Subcutaneous abdominal adipose tissue (tissue), 5 donors: Measurements from ENCODE around the gene CSHL1.
"Not testable (repeated sequence)": the region's sequence is repeated elsewhere in the genome, so short reads cannot be mapped to it uniquely, and the experiment has no call there.

Experiments used
- H3K27ac ChIP-seq: one replicate; pipeline ENCODE4 v1.7.0; 2013; ENCODE audit warnings: low read depth, mild to moderate bottlenecking, inconsistent platforms, low read length, moderate library complexity
- H3K27me3 ChIP-seq, 5 donors: one replicate each; pipeline ENCODE4 v1.7.0; 2013; ENCODE audit warnings: low read length in 5 of 5, inconsistent platforms in 1 of 5; ENCODE audit not compliant: control insufficient read depth in 5 of 5, insufficient read depth in 4 of 5
- H3K36me3 ChIP-seq, 5 donors: one replicate each; pipeline ENCODE4 v1.7.0; 2013; ENCODE audit warnings: low read length in 5 of 5; ENCODE audit not compliant: control insufficient read depth in 5 of 5, insufficient read depth in 5 of 5
- H3K4me1 ChIP-seq, 5 donors: one replicate each; pipeline ENCODE4 v1.7.0; 2013; ENCODE audit warnings: low read length in 5 of 5, mild to moderate bottlenecking in 3 of 5, moderate library complexity in 1 of 5; ENCODE audit not compliant: control insufficient read depth in 5 of 5, insufficient read depth in 5 of 5
- H3K4me3 ChIP-seq, 5 donors: one replicate each; pipeline ENCODE4 v1.7.0; 2013; ENCODE audit warnings: low read length in 5 of 5, low read depth in 1 of 5
- H3K9ac ChIP-seq, 5 donors: one replicate each; pipeline ENCODE4 v1.7.0; 2013; ENCODE audit warnings: low read length in 5 of 5, mild to moderate bottlenecking in 4 of 5, moderate library complexity in 3 of 5
- H3K9me3 ChIP-seq, 5 donors: one replicate each; pipeline ENCODE4 v1.7.0; 2013; ENCODE audit warnings: low read length in 5 of 5; ENCODE audit not compliant: control insufficient read depth in 5 of 5
- donor health status: healthy.
- donor health status: healthy.
- donor health status: healthy.
- donor health status: healthy.
- donor health status: healthy.

CSHL1 gene

GRCh38 chr17:63930951-63931575, 20.0 kb upstream of the CSHL1 start:
- Histone ChIP-seq H3K9ac (no peak overlapping the region), H3K9me3 (no peaks in the 10 kb centered on the region), H3K27me3 (peaks cover 0 to 4% (median 0%) of the 10 kb centered on the region in 5 donors), H3K4me1 (peaks cover 0 to 34% (median 25%) of the 10 kb centered on the region in 5 donors), H3K4me3 (peak overlapping the region in 2 of 5 donors; percentile 17 to 40), H3K27ac (no peak overlapping the region), H3K36me3 (no peaks in the 10 kb centered on the region)

- H3K9me3 ChIP-seq: no peaks in the 10 kb centered on the region
- H3K36me3 ChIP-seq: no peaks in the 10 kb centered on the region
- H3K9ac ChIP-seq: peak overlapping the region in 1 of 5 donors; percentile 47
- peaks cover 0 to 34% (median 25%) of the 10 kb centered on the region in 5 donors for H3K4me1 ChIP-seq
- peak overlapping the region in 1 of 5 donors; percentile 40 for H3K4me3 ChIP-seq
- H3K27me3 ChIP-seq: peaks cover 0 to 4% (median 0%) of the 10 kb centered on the region in 5 donors
- no peak overlapping the region for H3K27ac ChIP-seq
Observed at GRCh38 chr17:63929860-63930766, 19.1 kb upstream of the CSHL1 start.

DNA sequence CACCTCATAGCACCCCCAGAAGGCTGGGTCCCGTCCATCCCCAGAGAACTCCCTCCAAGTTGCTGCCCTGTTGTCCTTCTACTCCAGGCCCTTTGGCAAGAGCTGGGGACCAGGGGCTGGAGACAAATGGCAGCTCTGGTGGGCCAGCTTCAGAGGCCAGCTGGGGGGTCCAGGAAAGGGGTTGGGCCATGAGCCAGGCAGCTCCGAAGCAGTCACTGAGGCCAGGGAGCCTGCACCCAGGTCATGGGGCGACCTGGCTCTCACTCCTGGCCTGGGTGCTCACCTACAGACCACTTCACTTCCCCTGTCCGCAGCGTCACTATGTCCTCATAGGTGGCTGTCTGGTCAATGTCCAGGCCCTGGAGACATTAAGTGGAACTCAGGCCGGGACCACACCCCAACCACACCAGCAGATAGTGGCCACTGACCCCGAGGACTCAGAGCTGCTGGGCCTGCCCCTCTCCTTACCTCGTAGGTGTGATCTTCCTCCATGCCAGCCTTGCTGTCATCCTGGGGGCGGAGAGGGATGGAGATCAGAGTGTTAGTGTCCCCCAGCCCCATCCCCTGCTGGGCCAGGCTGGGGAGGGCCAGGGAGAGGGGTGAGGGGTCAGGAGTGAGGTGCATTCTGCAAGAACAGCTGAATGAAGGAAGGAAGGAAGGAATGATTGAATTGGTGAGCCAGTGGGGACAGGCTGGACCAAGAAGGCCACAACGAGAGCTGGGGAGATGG, 18.1 kb upstream of the CSHL1 start:
- H3K9me3 ChIP-seq: no peaks in the 10 kb centered on the region
- no peak overlapping the region for H3K9ac ChIP-seq
- no peak overlapping the region for H3K27ac ChIP-seq

GRCh38 chr17:63928172-63928666, 17.2 kb upstream of the CSHL1 start:
- Histone ChIP-seq H3K9ac (no peak overlapping the region), H3K36me3 (no peaks in the 10 kb centered on the region), H3K27ac (no peak overlapping the region), H3K9me3 (no peaks in the 10 kb centered on the region), H3K27me3 (no peaks in the 10 kb centered on the region), H3K4me1 (peaks cover 0 to 34% (median 25%) of the 10 kb centered on the region in 5 donors), H3K4me3 (no peak overlapping the region)

More for the DNA sequence above, 18.1 kb upstream of the CSHL1 start:
- Histone ChIP-seq H3K27me3 (no peaks in the 10 kb centered on the region), H3K36me3 (no peaks in the 10 kb centered on the region), H3K4me1 (peaks cover 0 to 34% (median 25%) of the 10 kb centered on the region in 5 donors), H3K4me3 (no peak overlapping the region)

DNA sequence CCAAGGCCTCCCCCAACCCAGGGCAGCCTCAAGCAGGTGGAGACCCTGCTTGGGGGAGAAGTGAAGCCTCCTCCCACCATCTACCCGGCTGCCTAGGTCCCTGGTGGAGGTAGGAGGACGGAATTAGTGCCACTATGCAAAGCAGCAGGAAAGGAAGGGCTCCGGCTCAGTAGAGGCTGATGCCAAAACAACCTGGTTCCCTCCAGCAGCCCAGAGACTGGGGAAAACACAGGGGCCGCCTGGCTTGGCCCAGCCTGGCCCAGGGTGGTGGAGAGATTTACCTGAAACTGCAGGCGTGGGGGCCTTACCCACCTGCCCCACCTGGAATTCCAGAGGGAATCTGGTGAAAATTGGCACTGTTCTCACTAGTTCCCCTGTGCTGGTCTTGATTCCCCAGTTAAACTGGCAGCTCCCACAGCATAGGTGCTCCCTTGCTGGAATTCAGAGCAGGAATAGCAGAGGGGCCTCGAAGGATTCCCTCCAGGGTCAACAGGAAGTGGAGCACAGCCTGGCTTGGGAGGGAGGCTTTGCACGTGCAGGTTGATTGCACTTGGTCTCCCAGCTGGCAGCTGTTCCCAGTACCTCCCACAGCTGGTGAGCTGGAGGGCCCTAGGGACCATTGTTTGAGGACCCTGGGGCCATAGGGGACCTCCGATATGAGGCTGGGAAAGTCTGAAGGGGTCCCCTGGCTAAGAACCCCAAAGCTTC, 16.6 kb upstream of the CSHL1 start:
- Histone ChIP-seq H3K27me3 (no peaks in the 10 kb centered on the region), H3K36me3 (no peaks in the 10 kb centered on the region), H3K4me3 (no peak overlapping the region), H3K4me1 (peaks cover 0 to 33% (median 25%) of the 10 kb centered on the region in 5 donors), H3K9ac (no peak overlapping the region), H3K9me3 (no peaks in the 10 kb centered on the region), H3K27ac (no peak overlapping the region)

DNA sequence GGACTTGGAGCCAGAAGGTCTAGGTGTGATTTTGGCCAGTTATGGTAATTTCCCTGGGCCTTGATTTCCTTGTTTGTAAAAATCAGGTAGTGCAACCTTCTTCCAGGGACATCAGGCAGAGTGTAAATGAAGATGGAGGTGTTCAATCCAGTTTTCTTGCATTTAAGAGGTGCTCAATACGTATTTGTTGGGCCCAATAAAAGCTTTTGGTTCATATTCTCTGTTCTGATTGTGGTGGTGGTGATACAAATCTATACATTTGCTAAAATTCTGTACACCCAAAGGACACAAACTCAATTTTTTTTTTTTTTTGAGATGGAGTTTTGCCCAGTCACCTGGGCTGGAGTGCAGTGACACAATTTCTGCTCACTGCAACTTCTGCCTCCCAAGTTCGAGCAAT, 15.1 kb upstream of the CSHL1 start:
- no peak overlapping the region for H3K4me3 ChIP-seq
- no peaks in the 10 kb centered on the region for H3K9me3 ChIP-seq
- no peaks in the 10 kb centered on the region for H3K27me3 ChIP-seq
- H3K9ac ChIP-seq: no peak overlapping the region
- H3K27ac ChIP-seq: no peak overlapping the region
- H3K36me3 ChIP-seq: no peaks in the 10 kb centered on the region
- H3K4me1 ChIP-seq: peaks cover 0 to 18% (median 12%) of the 10 kb centered on the region in 5 donors

DNA sequence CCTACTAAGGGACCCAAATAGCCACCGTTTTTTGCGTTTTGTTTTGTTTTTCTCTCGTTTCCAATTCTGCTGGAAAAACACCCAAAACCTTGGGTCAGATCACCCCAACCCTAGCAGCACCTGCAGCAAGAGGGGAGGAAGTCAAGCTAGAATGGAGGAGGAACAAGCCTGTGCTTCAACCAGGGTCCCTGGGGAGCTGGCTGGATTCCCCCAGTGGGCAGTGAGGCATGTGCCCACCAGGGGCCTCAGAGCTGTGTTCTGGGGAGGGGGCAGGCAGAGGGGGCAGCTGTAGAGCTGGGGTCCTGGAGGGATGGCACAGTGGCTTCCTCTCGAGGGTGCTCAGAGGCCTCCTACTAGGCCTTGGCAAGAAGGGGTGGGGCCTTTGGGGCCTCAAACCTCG, 14.6 kb upstream of the CSHL1 start:
- no peak overlapping the region for H3K4me3 ChIP-seq
- H3K27ac ChIP-seq: no peak overlapping the region
- H3K4me1 ChIP-seq: peaks cover 0 to 13% (median 7%) of the 10 kb centered on the region in 5 donors
- no peaks in the 10 kb centered on the region for H3K36me3 ChIP-seq
- H3K27me3 ChIP-seq: no peaks in the 10 kb centered on the region
- H3K9me3 ChIP-seq: no peaks in the 10 kb centered on the region
- no peak overlapping the region for H3K9ac ChIP-seq

DNA sequence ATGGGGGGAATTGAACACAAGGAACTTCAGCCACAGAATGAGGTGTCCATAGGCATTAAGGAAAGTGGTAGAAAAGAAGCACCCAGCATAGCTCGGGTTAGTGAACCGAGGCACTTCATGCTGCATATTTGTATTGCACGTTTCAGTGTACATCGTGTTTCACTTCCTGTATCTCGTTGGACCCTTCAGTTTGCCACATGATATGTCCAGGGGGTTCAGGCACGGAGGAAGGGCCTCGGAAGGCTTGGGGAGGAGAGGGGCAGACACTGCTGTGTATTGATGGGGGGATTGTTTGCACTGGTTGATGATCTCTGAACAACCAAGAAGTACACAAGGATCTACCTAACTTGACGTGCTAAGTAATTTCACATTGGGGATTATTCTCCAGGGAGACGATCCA, 11.3 kb upstream of the CSHL1 start:
- peaks cover 0 to 10% (median 1%) of the 10 kb centered on the region in 5 donors for H3K4me1 ChIP-seq
- H3K4me3 ChIP-seq, H3K36me3 ChIP-seq, H3K9me3 ChIP-seq, H3K27ac ChIP-seq, H3K9ac ChIP-seq, H3K27me3 ChIP-seq: not testable (repeated sequence)

DNA sequence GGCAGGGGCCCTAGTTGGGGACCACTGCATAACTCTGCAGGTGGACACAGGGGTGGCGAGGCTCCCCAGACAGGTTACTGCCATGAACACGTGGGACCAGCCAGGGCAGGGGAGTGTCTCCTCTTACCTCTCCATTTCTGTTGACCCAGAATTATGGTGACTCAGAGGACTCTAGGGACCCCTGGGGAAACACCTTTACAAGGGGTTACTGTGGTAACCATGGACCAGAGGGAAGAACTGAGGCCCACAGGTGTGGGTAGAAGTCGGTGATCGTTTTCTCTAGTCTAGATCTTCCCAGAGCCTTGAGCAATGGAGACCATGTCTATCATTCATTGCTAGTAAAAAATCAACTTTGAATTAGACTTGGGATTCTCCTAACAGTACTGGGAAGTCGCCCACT, 9.7 kb upstream of the CSHL1 start:
- not testable (repeated sequence) for H3K27ac ChIP-seq, H3K27me3 ChIP-seq, H3K9ac ChIP-seq, H3K9me3 ChIP-seq, H3K4me3 ChIP-seq, H3K36me3 ChIP-seq
- H3K4me1 ChIP-seq: peaks cover 0 to 10% (median 1%) of the 10 kb centered on the region in 5 donors
